HG03460 (cell line): ENCODE measurements around the gene CBX1.
A peak's percentile ranks its signal among the peaks of the same experiment; 100 is the strongest.
"Not testable (repeated sequence)": the region's sequence is repeated elsewhere in the genome, so short reads cannot be mapped to it uniquely, and the experiment has no call there.

ENCODE experiments used
- ATAC-seq: cut with Tn5 transposase; IDR thresholded peaks from one replicate; pipeline ENCODE4 v1.9.1; 2021; ENCODE audit not compliant: unreplicated experiment

Gene CBX1

DNA sequence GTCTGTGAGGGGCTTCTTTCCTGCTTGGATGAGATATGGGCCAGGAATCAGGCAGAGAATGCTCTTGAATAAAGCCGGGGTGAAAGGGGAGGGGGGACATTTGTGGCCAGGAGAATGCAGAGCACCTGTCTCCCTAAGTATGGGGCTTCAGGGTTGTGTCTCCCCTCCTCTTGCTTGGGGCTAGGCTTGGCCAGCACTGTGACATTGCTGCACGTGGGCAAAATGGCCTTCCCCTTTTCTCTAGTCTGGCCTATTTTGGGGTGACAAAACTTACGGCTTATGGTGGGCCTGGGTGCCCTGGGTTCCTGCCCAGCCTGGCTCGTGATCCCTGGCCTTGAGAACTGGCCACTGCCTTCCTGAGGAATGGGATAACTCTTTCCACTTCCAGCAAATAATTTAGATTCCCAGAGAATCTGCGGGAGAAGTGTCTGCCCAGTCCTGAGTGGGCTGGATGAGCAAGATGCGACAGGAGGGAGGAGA lies 47.5 kb downstream of the CBX1 start:
- ATAC-seq = no peak

DNA sequence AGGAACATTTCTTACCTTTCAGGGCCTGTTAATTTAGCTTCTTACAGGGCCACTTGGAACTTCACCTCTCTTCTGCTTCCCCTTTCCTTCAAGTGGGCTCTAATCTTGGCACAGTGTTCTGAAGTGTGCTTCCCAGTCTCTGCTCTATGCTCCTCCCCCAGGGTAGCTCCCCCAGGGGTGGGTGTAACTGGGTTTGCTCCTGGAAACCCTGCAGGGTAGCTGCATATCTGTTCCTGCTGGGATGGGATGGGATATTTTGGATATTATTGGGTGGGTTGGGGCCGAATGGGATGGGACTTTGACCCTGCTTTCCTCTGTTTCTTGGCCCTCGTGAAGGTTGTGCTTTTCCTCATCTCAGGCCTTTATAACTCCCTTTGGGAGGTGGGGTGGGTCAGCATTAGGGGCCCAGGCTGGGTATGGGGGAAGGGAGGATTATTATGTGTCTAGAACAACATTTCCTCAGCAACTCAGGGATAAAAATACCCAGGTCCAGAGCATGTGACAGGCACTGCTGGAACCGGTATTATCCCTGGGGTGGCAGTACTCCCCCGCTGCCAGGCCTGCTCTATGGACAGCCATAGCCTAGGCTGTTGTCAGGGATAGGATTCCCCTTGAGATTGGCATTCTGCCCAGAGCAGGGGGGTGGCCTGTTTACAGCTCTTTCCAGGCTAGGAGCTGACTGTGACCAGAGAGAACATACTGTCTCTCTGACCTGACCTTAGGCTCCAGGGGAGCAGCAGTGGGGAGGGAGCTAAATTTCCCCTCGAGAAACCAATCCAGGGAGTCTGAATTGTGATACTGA lies 48.1 kb downstream of the CBX1 start:
- no peak for ATAC-seq

DNA sequence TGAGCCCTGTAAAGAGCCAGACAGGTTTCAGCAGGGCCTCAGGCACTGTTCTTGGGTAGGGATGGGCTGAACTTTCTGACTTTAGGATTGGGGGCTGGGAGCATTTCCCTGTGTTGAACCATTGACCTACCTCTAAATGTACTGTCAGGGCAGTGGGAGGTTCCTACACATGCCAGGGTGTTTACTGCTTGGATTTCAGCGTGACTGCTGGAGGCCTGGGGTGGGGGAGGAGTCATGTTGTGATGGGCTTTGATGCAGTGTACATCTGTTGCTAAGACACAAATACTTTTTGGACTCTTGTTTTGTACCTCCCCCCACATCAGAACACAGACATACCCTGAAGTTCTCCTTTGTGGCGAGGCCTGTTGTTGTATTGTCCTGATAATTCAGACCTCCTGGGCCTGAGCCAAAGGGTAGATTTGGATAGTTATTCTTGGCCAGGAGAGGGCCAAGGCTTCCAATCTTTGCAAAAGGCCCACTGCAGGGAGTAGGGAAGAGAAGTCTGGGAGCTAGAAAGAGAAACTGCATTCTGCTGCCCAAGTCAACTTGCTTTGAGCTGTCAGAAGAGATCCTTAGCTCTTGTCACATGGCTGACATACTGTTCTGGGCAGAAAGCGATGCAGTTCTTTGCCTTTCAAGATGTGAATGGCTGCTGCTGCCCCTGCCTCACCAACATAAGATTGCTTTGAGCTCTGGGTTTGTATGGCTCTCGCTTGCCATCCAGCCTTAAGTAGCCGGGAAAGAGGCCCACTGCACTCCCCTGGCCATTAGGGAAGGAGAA lies 49.4 kb downstream of the CBX1 start:
- ATAC-seq = no peak

DNA sequence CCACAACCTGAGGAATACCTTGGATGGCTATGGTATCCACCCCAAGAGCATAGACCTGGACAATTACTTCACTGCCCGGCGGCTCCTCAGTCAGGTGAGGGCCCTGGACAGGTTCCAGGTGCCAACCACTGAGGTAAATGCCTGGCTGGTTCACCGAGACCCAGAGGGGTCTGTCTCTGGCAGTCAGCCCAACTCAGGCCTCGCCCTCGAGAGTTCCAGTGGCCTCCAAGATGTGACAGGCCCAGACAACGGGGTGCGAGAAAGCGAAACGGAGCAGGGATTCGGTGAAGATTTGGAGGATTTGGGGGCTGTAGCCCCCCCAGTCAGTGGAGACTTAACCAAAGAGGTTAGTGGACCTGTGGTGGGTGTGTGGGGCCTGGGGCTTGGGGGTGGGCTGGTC lies 50.0 kb downstream of the CBX1 start:
- ATAC-seq = no peak

DNA sequence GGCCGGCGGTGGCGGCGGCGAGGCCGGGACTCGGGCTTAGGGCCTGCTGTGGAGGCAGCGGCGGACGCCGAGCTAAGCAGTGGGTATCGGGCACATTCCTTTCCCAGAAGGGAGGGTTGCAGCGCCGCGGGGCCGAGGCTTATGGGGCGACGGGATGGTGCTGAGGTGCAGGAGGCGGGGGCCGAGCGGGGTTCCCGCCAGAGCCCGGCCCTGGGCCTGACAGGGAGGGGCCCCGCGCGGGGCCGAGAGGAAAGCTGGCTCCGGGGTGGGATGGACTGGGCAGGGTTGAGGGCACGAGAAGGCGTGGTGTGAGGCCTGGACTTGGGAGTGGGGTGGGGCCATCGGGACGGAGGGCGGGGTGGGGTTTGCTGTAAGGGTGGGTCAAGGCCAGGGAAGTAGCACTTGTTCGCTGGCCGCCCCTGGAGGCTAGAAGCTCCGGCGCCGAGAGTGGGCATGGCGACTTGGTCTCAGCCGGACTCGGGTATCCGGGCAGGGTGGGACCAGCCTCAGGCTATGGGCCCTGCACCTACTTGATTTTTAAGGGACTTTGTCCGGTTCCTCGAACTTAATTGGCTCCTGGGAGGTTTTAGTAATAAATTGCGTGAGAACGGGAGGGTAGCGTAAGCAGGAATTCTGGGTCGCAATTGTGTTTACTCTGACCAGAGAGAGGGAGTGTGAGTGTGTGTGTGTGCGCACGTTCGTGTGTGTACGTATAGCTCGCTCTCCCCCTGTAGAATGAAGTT lies 52.7 kb downstream of the CBX1 start:
- peak; percentile 35 for ATAC-seq

- ATAC-seq = peak; percentile 92
Measured at GRCh38 chr17:48047741-48048383, 53.4 kb downstream of the CBX1 start, which contains the start of gene NFE2L1. NFE2L1 (plus strand) TSS chr17:48048359; CDS start chr17:48051119, 2,760 bp downstream.

DNA sequence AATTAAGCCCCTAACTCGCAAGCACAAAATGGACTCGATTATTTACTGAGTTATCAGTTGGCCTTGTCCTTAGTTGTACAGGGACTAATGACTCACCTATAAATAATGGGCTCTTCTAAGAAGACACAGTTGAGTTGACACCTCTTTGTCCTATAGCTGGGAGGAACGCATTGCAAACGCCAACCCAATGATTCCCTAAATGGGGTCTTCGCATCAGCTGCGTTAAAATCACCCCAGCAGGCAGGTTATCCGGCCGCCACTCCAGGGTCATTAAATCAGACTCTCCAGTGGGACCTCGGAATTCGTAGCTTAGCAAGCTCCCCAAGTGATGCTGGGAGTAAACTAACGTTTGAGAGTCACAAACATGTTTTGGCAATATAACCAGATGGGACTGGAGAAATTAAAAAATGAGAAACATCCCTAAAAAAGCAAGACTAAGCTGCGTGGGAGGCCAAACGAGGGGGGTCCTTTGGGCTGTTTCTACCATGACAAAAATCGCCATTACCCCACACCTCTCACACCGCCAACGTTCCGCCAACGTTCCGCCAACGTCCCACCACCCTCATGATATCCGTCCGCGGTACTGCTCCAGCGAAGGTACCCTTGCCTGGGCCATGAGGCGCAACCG lies 54.1 kb downstream of the CBX1 start:
- no peak for ATAC-seq

GRCh38 chr17:48046296-48046695 lies 55.0 kb downstream of the CBX1 start:
- ATAC-seq = no peak

DNA sequence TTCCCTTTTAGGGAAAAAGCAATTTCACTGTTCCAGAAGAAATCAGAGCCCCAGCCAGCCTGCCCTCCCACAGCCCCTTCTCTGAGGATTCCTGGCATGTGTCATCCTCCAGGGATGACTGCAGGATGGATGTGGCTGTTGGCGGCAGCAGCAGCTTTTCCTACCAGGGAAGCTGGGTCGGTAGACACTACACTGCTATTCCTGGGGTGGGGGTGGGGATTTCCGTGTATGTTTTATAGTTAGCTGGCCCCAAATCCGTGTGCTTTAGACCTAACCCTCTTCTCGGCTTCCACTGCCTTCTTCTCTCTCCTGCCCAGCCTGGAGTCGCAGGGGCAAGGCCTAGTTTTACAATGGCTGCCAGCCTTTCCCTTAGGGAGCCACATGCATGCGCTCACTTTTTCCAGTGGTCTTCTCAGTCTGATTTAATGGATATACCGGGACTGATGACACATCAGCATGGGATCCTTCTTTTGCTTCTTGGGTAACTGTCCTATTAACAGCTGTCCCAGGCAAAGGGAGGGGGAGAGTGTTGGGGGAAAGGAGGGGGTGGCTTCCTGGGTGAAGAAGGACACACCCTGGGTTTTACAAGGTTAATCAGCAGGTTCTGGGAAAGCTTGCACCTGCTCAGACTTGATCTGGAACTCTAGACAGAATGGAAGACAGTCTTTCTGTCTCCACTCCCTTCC lies 55.8 kb downstream of the CBX1 start:
- no peak for ATAC-seq

- no peak for ATAC-seq
Measured at GRCh38 chr17:48044851-48045250, 56.4 kb downstream of the CBX1 start.

- no peak for ATAC-seq
Measured at GRCh38 chr17:48043176-48043575, 58.1 kb downstream of the CBX1 start.

DNA sequence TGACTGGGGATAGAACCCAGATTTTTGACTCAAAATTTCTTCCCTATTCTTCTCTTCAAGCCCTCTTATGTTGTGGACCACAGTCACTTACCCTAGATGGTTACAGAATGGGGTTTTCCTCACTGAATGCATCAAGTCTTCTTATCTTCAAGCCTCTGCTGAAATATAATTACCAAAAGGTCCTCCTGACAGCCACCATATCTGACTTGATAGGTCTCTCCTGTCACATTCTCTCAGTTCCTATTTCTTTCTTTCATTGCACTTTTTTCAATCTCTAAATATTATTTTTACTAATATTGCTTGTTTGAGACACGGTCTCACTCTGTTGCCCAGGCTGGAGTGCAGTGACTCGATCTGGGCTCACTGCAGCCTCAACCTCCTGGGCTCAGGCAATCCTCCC lies 62.6 kb downstream of the CBX1 start:
- no peak for ATAC-seq

- no peak for ATAC-seq
Measured at GRCh38 chr17:48037838-48038323, 63.4 kb downstream of the CBX1 start.

- ATAC-seq = no peak
Measured at GRCh38 chr17:48037036-48037837, 64.0 kb downstream of the CBX1 start, which contains the start of gene COPZ2. COPZ2 (minus strand) TSS chr17:48037797; CDS start chr17:48037777, 20 bp downstream.

GRCh38 chr17:48036693-48037035 lies 64.6 kb downstream of the CBX1 start:
- ATAC-seq = no peak

DNA sequence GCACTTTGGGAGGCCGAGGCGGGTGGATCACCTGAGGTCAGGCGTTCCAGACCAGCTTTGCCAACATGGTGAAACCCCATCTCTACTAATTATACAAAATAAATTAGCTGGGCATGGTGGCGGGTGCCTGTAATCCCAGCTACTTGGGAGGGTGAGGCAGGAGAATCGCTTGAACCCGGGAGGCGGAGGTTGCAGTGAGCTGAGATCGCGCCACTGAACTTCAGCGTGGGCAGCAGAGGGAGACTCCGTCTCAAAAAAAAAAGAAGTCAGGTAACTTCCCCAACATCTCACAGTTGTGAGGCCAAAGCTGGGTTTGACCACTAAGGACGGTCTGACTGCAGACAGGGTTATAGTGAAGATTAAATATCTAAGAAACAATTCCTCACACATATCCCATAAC lies 66.5 kb downstream of the CBX1 start:
- ATAC-seq = not testable (repeated sequence)

- no peak for ATAC-seq
Measured at GRCh38 chr17:48031966-48032365, 69.3 kb downstream of the CBX1 start.

DNA sequence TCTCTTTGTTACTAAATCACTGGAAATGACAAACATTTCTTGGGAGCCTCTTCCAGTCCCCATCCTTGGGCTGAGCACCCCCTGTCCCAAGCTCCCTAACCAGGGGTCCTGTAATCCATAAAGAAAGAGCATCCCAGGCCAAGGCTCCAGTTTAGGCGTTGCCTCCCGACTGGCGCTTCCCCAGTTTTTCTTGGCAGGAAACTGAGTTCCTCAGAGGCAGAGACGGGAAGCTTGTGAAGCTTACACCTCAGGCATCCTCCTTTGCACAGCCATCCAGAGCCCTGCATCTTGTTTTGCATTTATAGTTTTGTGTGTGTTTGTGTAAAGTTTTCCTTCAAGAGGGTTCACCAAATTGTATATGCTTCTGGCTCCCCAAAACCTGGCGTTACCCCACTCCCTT lies 70.7 kb downstream of the CBX1 start:
- no peak for ATAC-seq

DNA sequence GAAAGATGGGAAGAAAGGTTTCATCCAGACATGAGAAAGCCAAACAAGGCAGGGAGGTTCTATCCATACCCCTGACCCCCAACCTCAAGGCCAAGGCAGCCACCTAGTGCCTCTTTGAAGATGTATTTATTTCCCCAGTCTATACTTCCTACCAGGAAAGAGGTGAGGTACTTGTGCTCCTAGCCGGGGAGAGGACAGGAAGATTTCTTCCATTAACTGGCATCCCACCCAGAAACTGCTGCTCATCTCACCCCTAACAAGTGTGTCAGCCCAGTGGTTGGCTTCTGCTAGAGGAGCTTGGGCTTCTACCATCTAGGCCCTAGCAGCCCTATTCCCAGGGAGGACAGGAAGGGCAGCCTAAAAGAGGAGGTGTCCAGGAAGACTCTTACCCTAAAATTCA lies 72.5 kb downstream of the CBX1 start:
- no peak for ATAC-seq
